PC-9 (cell line): ENCODE data around the gene MAP4K5. TPM values are rescaled to one million over a fixed set of nuclear protein-coding genes. Genes with fewer than 3 reads are reported as not detected.
"Not testable (repeated sequence)": the region's sequence is repeated elsewhere in the genome, so short reads cannot be mapped to it uniquely, and the experiment has no call there.

Experiments used
- BruUV-seq: library from RNA; stranded (reverse); fragments of 400-500 nt; replicated peaks from 2 replicates; lab custom pipeline; 2021; lab: Mats Ljungman, UMichigan
- CTCF ChIA-PET: fragments of 300-600 bp; sonication (Branson Sonifier 250); formaldehyde crosslinking; loops from one replicate; lab custom pipeline; 2022; ENCODE audit warnings: antibody characterized with exemption; lab: Charles Lee
- POLR2A ChIA-PET: fragments of 300-600 bp; sonication (Branson Sonifier 250); formaldehyde crosslinking; loops from one replicate; lab custom pipeline; 2022; ENCODE audit warnings: antibody characterized with exemption; ENCODE audit not compliant: unreplicated experiment; lab: Charles Lee
- DNase-seq, 2 experiments: peaks; one replicate each; pipeline versions ENCODE4 v3.0.0 to v3.0.0-alpha.2; 2015 to 2022; ENCODE audit warnings: mixed read lengths in 1 of 2
- H2AFZ ChIP-seq: fragments of 200-600 bp; sonication (generic); 2 replicates; pipeline ENCODE4 v1.8.1; 2017; ENCODE audit warnings: antibody characterized with exemption
- H3F3A ChIP-seq: fragments of 200-600 bp; sonication (generic); 2 replicates; pipeline ENCODE4 v1.8.1; 2017; ENCODE audit warnings: antibody characterized with exemption, mild to moderate bottlenecking, low read depth; ENCODE audit not compliant: insufficient read depth
- H3K27ac ChIP-seq: fragments of 200-600 bp; sonication (generic); 2 replicates; pipeline ENCODE4 v1.6.1; 2016; ENCODE audit warnings: mixed run types
- H3K27me3 ChIP-seq: fragments of 200-600 bp; sonication (generic); 2 replicates; pipeline ENCODE4 v1.6.1; 2016; ENCODE audit warnings: low read depth, mixed run types; ENCODE audit not compliant: insufficient read depth
- H3K36me3 ChIP-seq: fragments of 200-600 bp; sonication (generic); 2 replicates; pipeline ENCODE4 v1.6.1; 2016; ENCODE audit warnings: low read depth, mixed run types
- H3K4me1 ChIP-seq: fragments of 200-600 bp; sonication (generic); replicated peaks from 2 replicates; pipeline ENCODE4 v1.6.1; 2016; ENCODE audit warnings: mixed run types; ENCODE audit not compliant: insufficient read depth
- H3K4me2 ChIP-seq: fragments of 200-600 bp; sonication (generic); 2 replicates; pipeline ENCODE4 v1.6.1; 2017; ENCODE audit warnings: mixed run types
- H3K4me3 ChIP-seq: fragments of 200-600 bp; sonication (generic); 2 replicates; pipeline ENCODE4 v1.6.1; 2016; ENCODE audit warnings: mixed run types
- H3K79me2 ChIP-seq: fragments of 200-600 bp; sonication (generic); 2 replicates; pipeline ENCODE4 v1.6.1; 2017; ENCODE audit warnings: low read depth, mixed run types
- H3K9me2 ChIP-seq: fragments of 200-600 bp; sonication (generic); 2 replicates; pipeline ENCODE4 v1.8.1; 2017; ENCODE audit warnings: mild to moderate bottlenecking; ENCODE audit not compliant: insufficient read depth
- H3K9me3 ChIP-seq: fragments of 200-600 bp; sonication (generic); 2 replicates; pipeline ENCODE4 v1.8.1; 2016; ENCODE audit warnings: low read depth; ENCODE audit not compliant: insufficient read depth
- H4K20me1 ChIP-seq: fragments of 200-600 bp; sonication (generic); 2 replicates; pipeline ENCODE4 v1.8.1; 2017; ENCODE audit not compliant: insufficient read depth
- EZH2 ChIP-seq: fragments of 200-600 bp; sonication (generic); IDR thresholded peaks from 2 replicates; pipeline ENCODE4 v1.8.0; 2017; ENCODE audit warnings: antibody characterized with exemption, low read depth
- intact Hi-C: fragments of 100-400 bp; cut with micrococcal nuclease; formaldehyde crosslinking; loops from one replicate; pipeline ENCODE4 v1.10.0; 2022; ENCODE audit not compliant: unreplicated experiment
- total RNA-seq: library from RNA; stranded (reverse); gene quantifications from 2 replicates; pipeline ENCODE4 v1.2.3, GENCODE V29; 2021
- TF ChIP-seq, protein P1 (sequence below): fragments of 200-600 bp; sonication (generic); conservative IDR thresholded peaks from 2 replicates; pipeline ENCODE4 v1.6.1; 2017; ENCODE audit warnings: mixed run types, antibody characterized with exemption, mild to moderate bottlenecking, moderate library complexity

Gene MAP4K5
- total RNA-seq, 1 experiment from 2014 or later: 51.8 TPM

DNA sequence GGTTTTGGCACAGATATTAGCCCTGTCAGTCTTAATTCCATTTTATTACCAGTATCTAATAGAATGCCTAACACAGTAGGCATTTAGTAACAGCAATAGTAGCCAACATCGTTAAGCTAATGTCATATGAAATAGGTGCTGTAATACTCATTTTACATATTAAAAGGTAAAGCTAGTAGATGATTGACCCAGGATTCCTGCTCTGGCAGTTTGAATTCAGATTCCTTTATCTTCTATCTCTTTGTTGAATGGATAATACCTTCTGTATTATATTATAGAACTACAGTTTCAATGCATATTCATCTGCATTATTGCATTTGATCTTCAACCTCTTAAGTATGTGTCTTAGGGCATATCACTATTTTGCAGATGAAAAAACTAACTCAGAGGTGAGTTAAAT, 30.5 kb upstream of the MAP4K5 start:
- Histone ChIP-seq H3K4me2 (no peak overlapping the region), H2AFZ (no peak overlapping the region), H3K27me3 (peaks cover 8% of the 10 kb centered on the region; the same call in 1 of the 2 replicates), H3K4me3 (no peak overlapping the region), H3K4me1 (no peaks in the 10 kb centered on the region), H3K79me2 (no peaks in the 10 kb centered on the region), H3F3A (no peaks in the 10 kb centered on the region; the same call in 1 of the 2 replicates), H3K36me3 (no peaks in the 10 kb centered on the region), H4K20me1 (no peaks in the 10 kb centered on the region), H3K27ac (no peak overlapping the region), H3K9me3 (no peaks in the 10 kb centered on the region), H3K9me2 (no peaks in the 10 kb centered on the region)
- CTCF ChIA-PET: no interaction called here
- intact Hi-C loops: no loop called here
- DNase-seq: no peak
- TF ChIP-seq, protein P1, sequence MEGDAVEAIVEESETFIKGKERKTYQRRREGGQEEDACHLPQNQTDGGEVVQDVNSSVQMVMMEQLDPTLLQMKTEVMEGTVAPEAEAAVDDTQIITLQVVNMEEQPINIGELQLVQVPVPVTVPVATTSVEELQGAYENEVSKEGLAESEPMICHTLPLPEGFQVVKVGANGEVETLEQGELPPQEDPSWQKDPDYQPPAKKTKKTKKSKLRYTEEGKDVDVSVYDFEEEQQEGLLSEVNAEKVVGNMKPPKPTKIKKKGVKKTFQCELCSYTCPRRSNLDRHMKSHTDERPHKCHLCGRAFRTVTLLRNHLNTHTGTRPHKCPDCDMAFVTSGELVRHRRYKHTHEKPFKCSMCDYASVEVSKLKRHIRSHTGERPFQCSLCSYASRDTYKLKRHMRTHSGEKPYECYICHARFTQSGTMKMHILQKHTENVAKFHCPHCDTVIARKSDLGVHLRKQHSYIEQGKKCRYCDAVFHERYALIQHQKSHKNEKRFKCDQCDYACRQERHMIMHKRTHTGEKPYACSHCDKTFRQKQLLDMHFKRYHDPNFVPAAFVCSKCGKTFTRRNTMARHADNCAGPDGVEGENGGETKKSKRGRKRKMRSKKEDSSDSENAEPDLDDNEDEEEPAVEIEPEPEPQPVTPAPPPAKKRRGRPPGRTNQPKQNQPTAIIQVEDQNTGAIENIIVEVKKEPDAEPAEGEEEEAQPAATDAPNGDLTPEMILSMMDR: no peak
- TF ChIP-seq EZH2: no peak
- POLR2A ChIA-PET: no interaction called here
- BruUV-seq: no TSS peak

DNA sequence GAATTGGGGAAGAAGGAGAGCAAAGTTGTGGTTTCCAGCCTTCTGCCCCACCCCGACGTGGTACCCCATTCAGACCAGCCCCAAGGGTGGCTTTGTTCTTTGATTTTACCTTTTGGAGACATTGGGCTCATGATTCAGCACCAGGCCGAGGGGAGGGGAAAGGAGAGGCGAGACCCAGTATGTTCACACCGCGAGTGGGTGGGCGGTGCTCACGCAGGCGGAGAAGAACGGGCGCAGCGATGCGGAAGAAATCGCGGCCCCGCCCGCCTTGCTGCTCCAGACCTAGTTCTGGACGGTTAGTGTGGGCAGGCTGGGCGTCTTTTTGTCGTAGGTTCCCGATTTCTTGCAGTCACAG, 28.5 kb upstream of the MAP4K5 start:
- H3F3A ChIP-seq: no peaks in the 10 kb centered on the region; the same call in 1 of the 2 replicates
- ChIA-PET POLR2A (no interaction called here), CTCF (no interaction called here)
- no peaks in the 10 kb centered on the region for H3K9me2 ChIP-seq
- peak in 1 of 2 experiments; percentile 35 for DNase-seq
- no peaks in the 10 kb centered on the region for H3K4me1 ChIP-seq
- no peak overlapping the region for H3K27ac ChIP-seq
- H3K4me3 ChIP-seq: peak overlapping the region; percentile 74
- peaks cover 8% of the 10 kb centered on the region; the same call in 1 of the 2 replicates for H3K27me3 ChIP-seq
- H3K36me3 ChIP-seq: no peaks in the 10 kb centered on the region
- H3K9me3 ChIP-seq: no peaks in the 10 kb centered on the region
- peak overlapping the region; percentile 98 for H3K4me2 ChIP-seq
- no peaks in the 10 kb centered on the region for H3K79me2 ChIP-seq
- no peaks in the 10 kb centered on the region for H4K20me1 ChIP-seq
- H2AFZ ChIP-seq: peak overlapping the region; percentile 84
- TF ChIP-seq EZH2: no peak
- TF ChIP-seq, protein P1: no peak
- intact Hi-C loops: no loop called here
- BruUV-seq: no TSS peak

DNA sequence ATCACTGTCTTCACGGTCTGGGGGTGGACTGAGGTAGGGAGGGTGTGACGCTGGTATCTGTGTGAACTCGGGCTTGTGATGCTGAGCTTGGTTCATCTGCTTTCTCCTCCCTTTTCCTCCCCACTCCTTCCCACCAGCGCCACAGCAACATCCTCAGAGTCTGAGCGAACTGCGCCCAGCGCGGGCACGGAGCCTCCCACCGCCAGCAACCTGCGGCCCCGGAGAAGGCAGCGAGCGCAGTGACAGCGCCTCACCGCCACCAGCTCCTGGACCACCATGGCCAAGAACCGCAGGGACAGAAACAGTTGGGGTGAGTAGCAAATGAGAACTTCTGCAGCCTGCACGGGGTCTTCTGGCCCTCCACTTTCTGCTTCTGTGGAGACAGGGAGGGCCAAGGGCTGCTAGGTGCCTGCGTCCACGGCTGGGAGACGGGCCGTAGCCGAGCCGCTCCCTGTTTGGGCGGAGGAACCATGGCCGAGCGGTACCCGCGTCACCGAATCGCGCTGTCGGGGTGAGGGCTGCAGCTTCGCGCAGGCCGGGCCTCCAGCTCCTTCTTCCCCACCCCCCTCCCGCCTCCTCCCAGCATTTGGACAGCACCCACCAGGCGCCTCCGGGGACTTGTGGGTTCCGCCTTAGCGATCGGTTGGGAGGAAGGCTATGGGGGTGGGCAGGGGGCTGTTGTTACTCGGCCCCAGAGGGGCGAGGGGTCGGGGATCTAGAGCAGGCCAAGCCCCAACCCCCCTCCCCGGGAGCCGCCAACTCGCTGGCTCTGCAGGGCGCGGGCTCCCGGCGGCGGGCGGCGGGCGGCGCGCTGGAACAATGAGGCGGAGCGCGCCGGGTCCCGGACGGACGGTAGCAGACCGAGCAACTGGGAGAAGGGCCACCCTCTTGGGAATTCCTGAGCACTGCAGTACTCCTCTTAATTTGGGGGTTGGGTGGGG, 27.9 kb upstream of the MAP4K5 start, which contains the start of gene ATL1:
TSS of gene ATL1 (plus strand) at position 156 of the 941 bp plus-strand sequence. CDS start at position 277, 121 bp downstream.
- Histone ChIP-seq H3K9me2 (no peaks in the 10 kb centered on the region), H3K9me3 (no peaks in the 10 kb centered on the region), H4K20me1 (no peaks in the 10 kb centered on the region), H3K4me3 (peak within 1 kb of the TSS; percentile 74), H3F3A (no peaks in the 10 kb centered on the region; the same call in 1 of the 2 replicates), H3K4me2 (peak within 1 kb of the TSS; percentile 98), H3K36me3 (no peaks in the 10 kb centered on the region), H2AFZ (peak within 1 kb of the TSS; percentile 84), H3K79me2 (no peaks in the 10 kb centered on the region), H3K4me1 (no peaks in the 10 kb centered on the region), H3K27ac (no peak within 1 kb of the TSS), H3K27me3 (peaks cover 8% of the 10 kb centered on the region; the same call in 1 of the 2 replicates)
- intact Hi-C loops: no loop called here
- no TSS peak for BruUV-seq
- TF ChIP-seq EZH2: no peak
- TF ChIP-seq, protein P1: no peak
- ChIA-PET POLR2A (interaction anchor here (0.5 to 0.6 kb wide), 3 partner anchors 27 to 213 kb away, joined by 3 to 6 read pairs (median 4); no protein-coding TSS in a partner anchor), CTCF (interaction anchor here (0.6 kb wide), 2 partner anchors 15 to 331 kb away, joined by 3 read pairs; no protein-coding TSS in a partner anchor)
- peak in 1 of 2 experiments; percentile 46 for DNase-seq

DNA sequence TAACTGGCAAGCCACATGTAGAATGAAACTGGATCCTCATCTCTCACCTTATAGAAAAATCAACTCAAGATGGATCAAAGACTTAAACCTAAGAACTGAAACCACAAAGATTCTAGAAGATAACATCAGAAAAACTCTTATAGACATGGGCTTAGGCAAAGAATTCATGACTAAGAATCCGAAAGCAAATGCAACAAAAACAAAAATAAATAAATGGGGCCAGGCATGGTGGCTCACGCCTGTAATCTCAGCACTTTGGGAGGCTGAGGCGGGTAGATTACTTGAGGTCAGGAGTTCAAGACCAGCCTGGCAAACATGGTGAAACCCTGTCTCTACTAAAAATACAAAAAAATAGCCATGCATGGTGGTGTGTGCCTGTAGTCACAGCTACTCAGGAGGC, 20.4 kb upstream of the MAP4K5 start:
- H3K27me3 ChIP-seq, CTCF ChIA-PET, H2AFZ ChIP-seq, H3K4me3 ChIP-seq, H3K9me2 ChIP-seq, H3K79me2 ChIP-seq, POLR2A ChIA-PET, DNase-seq, H3F3A ChIP-seq, H3K4me2 ChIP-seq, H3K9me3 ChIP-seq, BruUV-seq, H3K27ac ChIP-seq, H3K4me1 ChIP-seq, intact Hi-C loops, H3K36me3 ChIP-seq, H4K20me1 ChIP-seq: not testable (repeated sequence)
